ENCODE data around the gene FIGNL2. TPM values are rescaled to one million over a fixed set of nuclear protein-coding genes. Genes with fewer than 3 reads are reported as not detected.

FIGNL2 gene
- total RNA-seq, 2 donors from 2014 or later = 0.33 to 0.52 TPM

- H3K27ac ChIP-seq = no peak overlapping the region
- no peaks in the 10 kb centered on the region for H3K27me3 ChIP-seq
- DNase-seq = no peak
- WGBS, 2 donors = 87 to 94% methylated on average over 2 of the region's 2 CpGs
- no peaks in the 10 kb centered on the region for H3K4me1 ChIP-seq
- H3K4me3 ChIP-seq = no peak overlapping the region
- TF ChIP-seq CTCF (IDR thresholded peaks at IDR 0.05) = no peak
- TF ChIP-seq POLR2A (IDR thresholded peaks at IDR 0.05) = no peak
- peak; percentile 38 for ATAC-seq
- no peaks in the 10 kb centered on the region for H3K36me3 ChIP-seq (replicated peaks in 1 of 2; ENCODE audit: insufficient read depth in 1 of 2, low read depth in 2 of 2)
- H3K9me3 ChIP-seq = no peaks in the 10 kb centered on the region
- intact Hi-C loops (cut with DNase I) = no loop called here
Observed at GRCh38 chr12:51773145-51773869, 75.2 kb downstream of the FIGNL2 start.

DNA sequence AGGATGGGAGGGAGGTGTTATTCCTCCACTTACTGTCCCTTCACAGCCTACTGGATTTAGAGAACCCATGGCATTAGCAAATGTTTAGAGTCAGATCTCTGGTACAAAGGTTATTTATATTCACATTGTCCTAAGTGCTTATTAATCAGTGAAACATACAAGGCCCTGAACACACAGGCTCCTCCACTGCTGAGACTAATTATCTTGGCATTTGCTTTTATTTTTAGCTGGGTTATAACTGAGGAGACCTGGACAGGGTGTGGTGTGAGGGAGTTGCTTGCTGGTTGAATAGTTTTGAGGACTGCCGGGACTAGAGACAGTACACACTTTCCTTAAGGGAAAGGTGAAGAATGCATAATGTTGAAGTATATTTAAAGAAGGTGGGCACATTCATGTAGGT, 77.5 kb downstream of the FIGNL2 start:
- H3K4me3 ChIP-seq = no peak overlapping the region
- intact Hi-C loops (cut with DNase I) = no loop called here
- TF ChIP-seq CTCF (IDR thresholded peaks at IDR 0.05) (no peak), POLR2A (IDR thresholded peaks at IDR 0.05) (no peak)
- no peaks in the 10 kb centered on the region for H3K27me3 ChIP-seq
- no peaks in the 10 kb centered on the region for H3K4me1 ChIP-seq
- no peaks in the 10 kb centered on the region for H3K36me3 ChIP-seq (replicated peaks in 1 of 2; ENCODE audit: insufficient read depth in 1 of 2, low read depth in 2 of 2)
- no peak overlapping the region for H3K27ac ChIP-seq
- DNase-seq (no peak), ATAC-seq (no peak)
- no peaks in the 10 kb centered on the region for H3K9me3 ChIP-seq
- WGBS, 2 donors = 90 to 97% methylated on average over 1 of the region's 1 CpG

Other genes with a start within 250 kb of the FIGNL2 start
- gene ANKRD33, start 39.4 kb upstream of the FIGNL2 start, total RNA-seq = not detected
- 10 to 100 TPM; 37.1 to 93.9 TPM for gene ACVRL1, start 58.8 kb upstream of the FIGNL2 start, total RNA-seq
- 10 to 100 TPM; 19.8 to 21.8 TPM for gene ACVR1B, start 103.0 kb upstream of the FIGNL2 start, total RNA-seq
- 10 to 100 TPM in 1 of 2 donors, 1 to 10 TPM in 1; 7.0 to 19.4 TPM for gene TAMALIN, start 158.2 kb upstream of the FIGNL2 start, total RNA-seq
- 100 to 1,000 TPM in 1 of 2 donors, 10 to 100 TPM in 1; 36.6 to 253 TPM for gene NR4A1, start 202.7 kb upstream of the FIGNL2 start, total RNA-seq
- gene ATG101, start 221.3 kb upstream of the FIGNL2 start, total RNA-seq = 10 to 100 TPM; 25.7 to 25.9 TPM
- gene SMIM41, start 231.0 kb upstream of the FIGNL2 start, total RNA-seq = under 1 TPM; 0.26 to 0.66 TPM

Measured in body of pancreas (tissue), 4 donors.